Dedifferentiated amniotic fluid mesenchymal stem cell (primary cell): ENCODE measurements around the gene ATP2C2.

ENCODE experiments used
- DNase-seq: peaks from one replicate; pipeline ENCODE4 v3.0.0-alpha.2; 2016; ENCODE audit errors: extremely low spot score

Gene ATP2C2

GRCh38 chr16:84489131-84489530, 120.8 kb downstream of the ATP2C2 start:
- no peak for DNase-seq

- DNase-seq: no peak
Measured at GRCh38 chr16:84495506-84495905, 127.2 kb downstream of the ATP2C2 start.

GRCh38 chr16:84496991-84497390, 128.7 kb downstream of the ATP2C2 start:
- DNase-seq: no peak

GRCh38 chr16:84497418-84498222, 129.3 kb downstream of the ATP2C2 start:
- DNase-seq: no peak

- DNase-seq: no peak
Measured at GRCh38 chr16:84498223-84498610, 129.9 kb downstream of the ATP2C2 start.

GRCh38 chr16:84498859-84499620, 130.7 kb downstream of the ATP2C2 start:
- no peak for DNase-seq

- no peak for DNase-seq
Measured at GRCh38 chr16:84499638-84500037, 131.3 kb downstream of the ATP2C2 start.

GRCh38 chr16:84500531-84500930, 132.2 kb downstream of the ATP2C2 start:
- DNase-seq: no peak

- DNase-seq: no peak
Measured at GRCh38 chr16:84501077-84501735, 132.9 kb downstream of the ATP2C2 start.

GRCh38 chr16:84502075-84502474, 133.7 kb downstream of the ATP2C2 start:
- DNase-seq: no peak

- no peak for DNase-seq
Measured at GRCh38 chr16:84502581-84502980, 134.2 kb downstream of the ATP2C2 start.

- DNase-seq: no peak
Measured at GRCh38 chr16:84503751-84504395, 135.5 kb downstream of the ATP2C2 start.

GRCh38 chr16:84504420-84505248, 136.3 kb downstream of the ATP2C2 start, which contains the start of gene MEAK7:
MEAK7 (minus strand) TSS chr16:84504659; CDS start chr16:84498086, 6,573 bp downstream.
- DNase-seq: peak; percentile 97

GRCh38 chr16:84505249-84506187, 137.2 kb downstream of the ATP2C2 start:
- DNase-seq: no peak

GRCh38 chr16:84507011-84507982, 139.0 kb downstream of the ATP2C2 start:
- DNase-seq: no peak

GRCh38 chr16:84508502-84508901, 140.2 kb downstream of the ATP2C2 start:
- no peak for DNase-seq

- no peak for DNase-seq
Measured at GRCh38 chr16:84509032-84509950, 141.0 kb downstream of the ATP2C2 start.
